Fibroblast of peridontal ligament (primary cell): ENCODE data around the gene ACP1.
A peak's percentile ranks its signal among the peaks of the same experiment; 100 is the strongest.

Experiments used
- DNase-seq: peaks from one replicate; pipeline ENCODE4 v3.0.0-alpha.2; 2010; ENCODE audit errors: extremely low read depth

Gene ACP1

DNA sequence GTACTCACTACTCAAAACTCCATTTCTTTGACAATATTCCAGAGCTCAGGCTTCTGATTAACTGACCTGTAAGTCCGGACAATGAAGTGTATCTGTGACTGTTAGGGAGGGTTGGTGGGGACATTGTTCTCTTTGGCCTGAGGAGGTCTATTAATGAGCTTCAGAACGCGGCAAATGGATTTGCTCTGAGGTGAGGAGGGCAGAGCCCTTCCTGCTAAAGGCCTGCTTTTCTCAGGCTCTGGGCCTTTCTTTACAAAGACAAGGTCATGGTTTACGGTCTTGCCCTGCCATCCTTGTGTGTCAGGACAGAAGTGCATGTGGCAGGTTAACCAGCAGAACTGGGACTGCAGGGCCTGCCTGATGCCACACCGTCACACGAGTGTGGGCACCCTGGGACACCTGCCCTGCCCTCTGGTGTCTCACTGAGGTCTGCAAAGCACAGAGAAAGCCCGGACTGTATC lies 15.9 kb downstream of the ACP1 start:
- DNase-seq, result no peak

DNA sequence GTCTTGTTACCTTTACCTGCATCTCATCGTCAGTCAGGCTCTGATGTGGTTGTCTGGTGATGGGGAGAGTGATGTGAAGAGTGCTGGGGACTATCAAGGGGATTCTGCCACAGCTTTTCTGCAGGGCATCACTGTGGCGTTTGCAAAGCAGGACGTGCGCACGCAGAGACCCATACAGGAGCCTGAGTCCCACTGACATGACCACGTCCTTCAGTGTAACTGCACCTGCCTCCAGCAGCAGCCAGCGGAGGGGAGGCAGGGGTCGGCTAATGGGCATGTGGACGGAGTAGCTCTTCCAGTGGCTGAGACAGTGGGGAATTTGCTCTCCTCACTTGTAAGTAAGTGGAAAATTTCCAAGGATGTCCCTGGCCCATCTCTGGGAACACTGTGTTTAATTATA lies 16.6 kb downstream of the ACP1 start:
- DNase-seq, result no peak

DNA sequence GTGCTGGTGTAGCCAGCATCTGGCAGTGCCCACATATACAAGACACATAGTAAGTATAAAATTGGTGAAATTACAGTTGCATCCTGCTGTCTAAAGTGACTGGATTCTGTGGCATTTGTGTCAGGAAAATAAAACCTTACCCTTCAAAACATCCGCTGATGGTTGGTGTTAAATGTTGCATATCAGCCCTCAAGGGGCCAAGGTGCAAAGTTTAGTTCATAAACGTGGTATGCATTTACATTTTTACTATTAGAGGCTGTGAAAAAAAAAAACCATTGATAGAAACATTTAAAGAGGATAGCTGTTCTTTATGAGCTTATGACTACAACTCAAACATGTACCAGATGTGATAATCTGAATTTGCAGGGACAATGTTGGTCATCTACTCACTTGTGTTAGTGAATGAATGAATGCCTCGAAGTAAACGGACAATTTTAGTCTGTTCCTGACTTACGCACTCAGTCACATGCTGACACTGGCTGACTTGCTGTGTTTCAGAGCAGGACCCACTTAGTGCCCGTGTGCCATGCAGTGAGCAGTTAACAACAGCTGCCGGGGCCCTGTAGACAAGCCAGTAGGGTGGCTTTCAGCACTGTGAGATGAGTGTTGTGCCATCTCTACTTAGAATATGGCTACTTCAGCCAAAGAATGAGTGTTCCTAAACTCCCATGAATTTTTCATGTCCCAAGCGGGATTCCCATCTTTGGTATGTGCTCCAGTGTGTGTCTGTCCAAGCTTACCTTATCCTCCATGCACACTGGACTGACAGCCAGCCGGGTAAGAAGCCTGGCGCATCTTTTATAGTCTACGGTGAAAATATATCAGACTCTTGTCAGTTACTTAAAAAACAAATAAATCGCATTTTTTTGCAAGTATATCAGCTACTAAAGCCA lies 17.9 kb downstream of the ACP1 start:
- DNase-seq, result no peak

DNA sequence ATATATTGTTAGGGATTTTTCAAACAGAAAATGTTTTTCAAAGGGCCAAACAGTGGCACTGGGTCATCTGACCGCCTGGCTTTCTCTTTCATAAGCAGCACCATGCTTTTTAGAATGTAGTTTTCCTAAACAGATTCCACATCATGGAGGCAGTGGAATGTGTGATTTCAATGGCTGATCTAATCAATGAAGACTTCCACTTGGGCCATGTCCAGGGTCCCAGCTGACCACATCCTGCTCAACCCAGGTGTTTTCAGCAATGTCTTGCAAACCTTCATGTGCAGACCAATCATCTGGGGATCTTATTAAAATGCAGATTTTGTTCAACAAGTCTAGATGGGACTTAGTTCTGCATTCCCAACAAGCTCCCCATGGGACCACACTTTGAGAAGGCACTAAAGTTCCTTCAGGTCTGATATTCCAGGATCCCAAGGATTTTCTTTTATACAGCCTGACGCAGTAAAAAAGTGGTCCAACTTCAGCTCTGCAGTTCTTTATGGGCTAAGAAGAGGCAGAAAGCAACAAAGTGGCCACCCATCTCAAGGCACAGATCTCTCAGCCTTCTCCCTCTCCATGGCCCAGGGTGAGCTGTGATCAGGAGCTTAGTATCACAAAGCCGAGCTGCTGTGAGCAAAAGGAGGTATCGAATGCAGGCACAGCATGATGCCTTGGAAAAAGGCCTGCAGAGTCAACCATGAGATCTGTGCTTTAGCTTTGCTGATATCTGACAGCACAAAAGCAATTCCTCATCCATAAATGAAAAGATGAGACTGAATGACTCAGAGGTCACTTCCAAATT lies 19.4 kb downstream of the ACP1 start:
- no peak for DNase-seq

DNA sequence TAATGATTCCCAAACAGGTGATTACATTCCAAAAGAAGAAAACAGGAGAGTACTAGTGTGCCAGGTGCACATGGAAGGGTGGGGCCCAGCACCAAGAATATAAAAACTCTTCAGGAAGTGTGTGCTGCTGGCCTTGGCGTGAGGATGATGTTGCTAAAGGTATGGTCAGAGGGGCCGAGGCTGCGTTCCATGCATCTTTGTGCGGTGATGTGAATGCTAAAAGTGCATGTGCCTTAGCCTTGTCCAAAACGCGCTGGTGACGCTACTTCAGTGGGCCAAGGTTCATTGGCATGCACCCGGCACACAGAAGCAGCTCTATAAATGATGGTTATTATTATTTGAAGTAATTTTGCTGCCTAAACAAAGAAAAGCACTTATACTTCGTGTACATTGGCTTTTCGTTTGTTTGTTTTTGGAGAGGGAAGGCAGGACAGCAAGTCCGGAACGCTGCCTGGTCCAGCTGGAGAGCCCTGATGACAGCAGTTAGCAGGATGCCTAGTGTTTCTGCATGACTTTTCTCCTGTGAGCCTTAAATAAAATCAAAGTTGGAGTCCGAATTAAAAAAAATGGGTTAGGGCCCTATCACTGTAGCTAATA lies 20.2 kb downstream of the ACP1 start:
- DNase-seq, result no peak

DNA sequence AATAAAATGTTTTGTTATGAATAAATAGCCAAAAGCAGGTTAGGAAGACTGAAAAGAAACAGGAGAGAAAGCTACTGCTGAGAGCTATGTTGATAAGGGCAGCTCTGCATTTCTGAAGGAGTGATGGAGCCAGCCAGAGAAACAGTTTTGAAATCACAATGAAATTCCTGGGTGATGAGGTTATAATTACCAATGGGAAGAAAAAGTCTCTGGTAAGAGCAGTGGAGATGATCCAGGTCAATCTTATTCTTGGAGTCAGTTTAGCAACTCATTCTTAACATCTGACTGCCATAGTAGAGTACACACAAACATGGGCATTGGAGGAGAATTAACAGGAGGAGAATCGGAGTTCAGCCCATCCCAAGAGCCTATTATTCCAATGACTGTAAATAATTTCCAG lies 20.8 kb downstream of the ACP1 start:
- peak; percentile 85 for DNase-seq

DNA sequence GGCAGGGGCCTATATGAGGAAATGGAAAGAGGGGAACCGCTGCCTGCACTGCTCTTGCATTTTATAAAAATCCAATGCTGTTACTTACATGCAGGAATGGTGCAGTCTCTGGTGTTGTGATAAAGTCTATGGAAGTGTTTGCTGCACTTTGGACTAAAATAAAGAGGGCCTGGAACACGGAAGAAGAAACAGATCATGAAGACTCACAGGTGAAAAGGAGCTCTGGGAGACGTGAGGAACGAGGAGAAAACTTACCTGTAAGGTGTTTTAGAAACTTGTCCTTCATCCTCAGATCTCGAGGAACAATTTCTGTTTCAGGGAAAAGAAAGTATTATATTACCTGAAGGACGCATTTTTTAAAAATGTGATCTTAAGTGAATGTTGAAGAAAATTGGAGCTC lies 21.3 kb downstream of the ACP1 start:
- no peak for DNase-seq

DNA sequence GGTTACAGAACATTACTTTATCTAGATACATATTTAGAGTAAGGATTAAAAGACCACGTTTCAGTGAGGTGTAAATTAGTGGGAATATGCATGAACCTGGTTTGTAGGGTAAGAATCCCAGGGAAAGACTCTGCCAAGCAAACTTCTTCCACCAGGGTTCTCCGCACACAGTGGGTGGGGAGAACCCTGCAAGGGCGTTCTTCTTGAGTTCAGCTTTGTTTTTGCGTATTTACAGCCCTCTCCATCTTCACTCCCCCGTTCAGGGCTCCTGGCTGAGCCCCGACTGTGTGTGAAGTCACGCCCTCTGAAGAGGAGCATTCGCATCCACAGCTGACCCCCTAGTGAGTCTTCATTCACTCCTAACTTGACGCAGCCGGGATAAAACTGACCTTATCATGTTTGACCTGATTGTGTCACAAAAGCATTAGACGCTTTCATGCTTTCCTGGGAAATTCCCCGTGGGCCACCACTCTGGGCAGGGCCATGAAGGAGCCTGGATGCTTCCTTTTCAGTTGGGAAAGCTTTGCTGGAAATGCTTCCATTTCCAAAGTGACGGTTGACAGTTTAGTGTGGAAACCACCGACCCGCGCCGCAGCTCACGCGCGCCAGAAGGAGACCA lies 22.1 kb downstream of the ACP1 start:
- DNase-seq, result no peak

DNA sequence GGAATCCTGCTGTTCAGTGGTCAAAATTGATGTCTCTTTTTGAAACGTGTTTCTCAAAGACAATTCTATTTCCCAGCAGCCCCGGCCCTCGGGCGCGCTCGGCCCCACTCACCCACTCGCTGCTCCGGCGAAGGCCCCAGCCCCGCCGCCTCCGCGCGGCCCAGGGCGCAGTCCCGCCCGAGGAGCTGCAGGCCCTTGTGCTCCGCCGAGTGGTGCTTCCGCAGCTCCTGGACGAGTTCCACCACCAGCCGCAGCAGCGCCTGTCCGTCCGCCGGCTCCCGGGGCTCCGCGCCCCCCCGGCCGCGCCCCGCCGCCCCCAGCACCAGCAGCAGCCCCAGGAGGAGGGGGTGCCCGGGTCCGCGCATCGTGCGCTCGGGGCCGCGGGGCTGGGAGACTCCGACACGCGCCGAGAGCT lies 22.7 kb downstream of the ACP1 start:
- no peak for DNase-seq

DNA sequence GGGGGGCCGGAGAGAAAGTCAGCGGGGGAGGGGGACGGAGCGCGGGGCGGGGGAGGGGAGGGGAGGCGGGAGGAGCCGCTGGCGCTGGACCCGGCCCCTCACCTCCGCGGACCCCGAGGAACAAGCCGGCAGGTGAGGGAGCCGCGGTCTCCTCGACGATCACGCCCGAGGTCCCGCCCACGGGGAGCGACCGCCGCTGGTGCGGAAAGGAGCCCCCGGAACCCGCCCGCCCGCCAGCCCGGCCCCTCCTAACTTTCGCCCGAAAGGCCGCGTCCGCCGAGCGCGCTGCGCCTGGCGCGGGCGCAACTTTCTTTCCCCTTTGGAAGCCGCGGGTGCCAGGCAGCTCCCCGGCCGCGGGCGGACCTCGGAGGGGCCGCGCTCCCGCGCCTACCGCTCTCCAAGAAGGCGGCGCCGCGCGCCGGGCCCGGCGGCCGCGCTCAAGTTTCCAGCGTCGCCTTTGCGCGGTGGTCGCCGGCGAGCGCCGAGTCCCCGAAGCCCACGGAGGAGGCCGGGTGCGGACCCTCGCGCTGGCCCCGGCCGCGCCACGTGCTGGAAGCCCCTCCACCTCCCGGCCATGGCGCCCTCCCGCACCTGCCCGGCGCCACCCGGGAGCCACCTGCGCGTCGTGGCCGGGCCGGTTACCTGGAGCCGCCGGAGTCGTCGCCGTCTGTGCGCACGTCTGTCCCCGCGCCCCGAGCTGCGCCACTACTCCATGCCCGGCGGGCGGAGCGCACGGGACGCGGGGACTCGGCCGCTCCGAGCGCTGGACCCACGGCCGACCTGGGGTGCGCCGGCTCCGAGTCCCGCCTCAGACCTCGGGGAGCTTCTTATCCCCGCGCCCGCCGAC lies 23.4 kb downstream of the ACP1 start, which contains the start of gene ALKAL2:
Gene ALKAL2, minus strand, starts transcription at position 181 of the 847 bp plus-strand sequence. CDS start 256 bp downstream, outside the sequence.
- no peak for DNase-seq

DNA sequence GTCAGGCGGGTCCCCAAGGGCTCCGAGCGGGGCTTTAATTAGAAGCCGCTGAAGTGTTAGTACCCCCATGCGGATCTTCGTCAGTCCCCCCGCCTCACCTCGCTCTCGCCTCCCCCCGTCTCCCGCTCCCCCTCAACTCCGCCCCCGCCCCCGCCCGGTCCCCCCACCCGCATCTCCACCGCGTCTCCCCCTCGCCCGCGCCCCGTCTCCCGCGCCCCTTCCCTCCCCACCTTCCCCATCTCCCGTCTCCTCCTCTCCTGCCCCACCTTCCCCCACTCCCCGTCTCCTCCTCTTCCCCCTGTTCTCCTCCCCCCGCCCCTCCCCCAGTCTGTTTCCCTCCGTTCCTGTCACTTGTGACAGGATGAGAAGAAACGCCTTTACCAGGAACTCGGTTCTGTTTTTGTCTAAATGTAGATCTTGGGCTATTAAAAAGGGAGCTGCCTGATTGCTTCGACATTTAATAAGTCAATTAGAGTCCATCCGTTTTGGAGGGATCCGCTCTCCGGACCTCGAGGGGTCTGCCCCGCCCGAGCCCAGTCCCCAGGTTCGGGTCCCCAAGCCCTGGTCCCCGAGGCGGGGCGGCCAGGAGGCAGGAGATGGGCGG lies 24.1 kb downstream of the ACP1 start:
- no peak for DNase-seq

DNA sequence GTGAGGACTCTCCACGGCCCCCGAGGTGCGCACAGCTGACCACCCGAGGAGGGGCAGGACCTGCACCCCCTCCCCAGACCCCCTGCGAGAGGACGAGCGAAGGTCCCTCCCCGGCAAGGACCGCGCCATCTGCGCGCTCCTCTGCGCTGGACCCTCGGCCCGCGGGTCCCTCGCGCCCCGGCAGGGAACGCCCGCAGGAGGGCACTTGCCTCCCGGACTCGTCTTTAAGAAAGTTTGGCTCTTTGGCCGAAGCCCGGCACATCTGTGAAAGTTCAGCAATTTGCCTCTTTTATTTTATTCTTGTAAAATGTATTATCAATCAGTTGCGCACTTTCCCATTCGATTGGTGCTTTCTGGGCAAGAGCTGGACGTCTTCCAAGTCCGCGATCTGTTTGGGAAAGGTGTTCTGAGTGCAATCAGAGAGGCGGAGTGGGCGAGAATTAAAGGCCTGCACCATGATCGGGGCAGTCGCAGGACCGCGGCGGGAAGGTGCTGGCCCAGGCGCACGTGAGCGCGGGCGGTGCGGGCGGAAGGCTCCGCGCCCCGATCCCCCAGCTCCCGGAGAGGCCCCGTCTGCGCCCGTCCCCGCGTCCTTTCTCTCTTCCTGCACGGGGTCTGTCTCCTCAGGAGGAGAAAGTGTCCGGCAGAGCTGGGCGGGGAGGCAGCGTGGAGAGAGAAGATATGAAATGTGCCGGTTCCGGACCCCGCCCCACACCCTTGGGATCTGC lies 24.8 kb downstream of the ACP1 start:
- DNase-seq, result peak; percentile 29

DNA sequence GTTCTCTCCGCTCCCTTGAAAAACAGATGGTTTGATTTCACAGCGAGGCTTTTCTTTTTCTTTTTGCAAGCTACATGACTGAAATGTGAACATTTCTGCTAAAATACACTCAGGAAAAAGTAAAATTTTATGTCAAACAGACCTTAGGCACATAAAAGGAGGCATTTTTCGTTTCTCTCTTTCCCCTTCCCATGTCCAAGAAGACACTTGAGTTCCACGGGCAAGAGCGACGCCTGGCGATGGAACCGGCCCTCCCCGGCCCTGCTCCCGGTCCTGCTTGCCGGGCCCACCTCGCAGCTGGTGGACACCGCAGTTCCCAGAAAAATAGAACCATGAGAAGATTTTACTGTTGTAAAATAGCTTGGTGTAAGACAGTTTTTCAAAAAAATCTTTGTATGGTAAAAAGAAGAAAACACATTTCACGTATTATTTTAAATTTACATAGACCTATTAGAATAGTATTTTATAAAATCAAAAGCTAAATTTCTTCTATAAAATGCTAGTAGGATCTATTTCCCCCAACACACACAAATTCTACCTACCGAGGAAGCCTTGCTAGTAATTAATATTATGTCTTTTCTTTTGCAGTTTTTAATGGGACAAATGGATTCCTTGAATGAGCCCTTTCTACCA lies 25.5 kb downstream of the ACP1 start:
- DNase-seq, result peak; percentile 77

DNA sequence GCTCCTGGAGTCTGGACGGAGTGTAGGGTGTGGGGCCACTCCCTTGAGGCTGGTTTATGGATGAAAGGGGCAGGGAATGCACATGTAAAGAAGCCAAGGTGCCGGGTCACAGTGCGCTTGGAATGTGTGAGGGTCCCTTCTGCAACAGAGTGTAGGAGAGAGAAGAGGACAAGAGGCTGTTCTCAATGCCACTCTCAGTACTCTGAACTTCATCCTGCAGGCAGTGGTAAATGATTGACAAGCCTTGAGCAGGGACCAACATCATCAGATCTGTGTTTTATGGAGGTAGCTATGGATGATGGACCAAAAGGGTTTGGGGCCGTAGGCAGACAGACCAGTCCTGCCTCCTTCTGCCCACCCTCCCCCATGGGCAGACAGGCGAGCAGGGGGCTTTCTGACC lies 30.3 kb downstream of the ACP1 start:
- no peak for DNase-seq

DNA sequence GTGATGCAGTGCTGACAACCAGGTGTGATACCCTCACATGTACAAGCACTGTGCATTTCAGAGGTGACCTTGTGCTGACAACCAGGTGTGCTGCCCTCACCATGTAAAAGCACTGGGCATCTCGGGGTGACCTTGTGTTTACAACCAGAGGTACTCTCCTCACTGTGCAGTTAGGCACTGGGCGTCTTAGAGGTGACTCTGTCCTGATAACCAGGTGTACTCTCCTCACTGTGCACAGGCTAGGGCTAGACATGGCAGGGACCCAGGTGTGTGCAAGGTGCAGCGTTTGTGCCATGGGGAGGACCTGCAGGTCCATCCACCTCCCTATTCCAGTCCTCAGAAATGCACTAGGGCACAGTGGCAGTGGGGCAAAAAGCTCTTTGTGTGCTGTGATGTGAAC lies 31.6 kb downstream of the ACP1 start:
- no peak for DNase-seq

DNA sequence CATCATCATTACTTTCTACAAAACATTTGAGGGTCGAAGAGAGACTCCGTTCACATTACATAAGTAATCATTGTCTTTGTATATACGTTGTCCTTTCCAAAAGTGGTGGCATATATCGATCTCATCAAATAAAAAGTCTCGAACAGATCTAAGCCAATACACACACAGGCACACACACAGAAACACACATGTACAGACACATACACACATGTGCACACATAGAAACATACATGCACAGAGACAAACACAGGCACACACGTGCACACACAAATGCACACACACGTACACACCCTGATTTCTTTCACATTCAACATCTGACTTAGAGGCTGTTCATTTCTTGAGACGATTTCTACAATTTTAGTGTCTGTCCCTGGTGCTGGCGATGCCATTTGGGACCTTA lies 40.6 kb downstream of the ACP1 start:
- no peak for DNase-seq

DNA sequence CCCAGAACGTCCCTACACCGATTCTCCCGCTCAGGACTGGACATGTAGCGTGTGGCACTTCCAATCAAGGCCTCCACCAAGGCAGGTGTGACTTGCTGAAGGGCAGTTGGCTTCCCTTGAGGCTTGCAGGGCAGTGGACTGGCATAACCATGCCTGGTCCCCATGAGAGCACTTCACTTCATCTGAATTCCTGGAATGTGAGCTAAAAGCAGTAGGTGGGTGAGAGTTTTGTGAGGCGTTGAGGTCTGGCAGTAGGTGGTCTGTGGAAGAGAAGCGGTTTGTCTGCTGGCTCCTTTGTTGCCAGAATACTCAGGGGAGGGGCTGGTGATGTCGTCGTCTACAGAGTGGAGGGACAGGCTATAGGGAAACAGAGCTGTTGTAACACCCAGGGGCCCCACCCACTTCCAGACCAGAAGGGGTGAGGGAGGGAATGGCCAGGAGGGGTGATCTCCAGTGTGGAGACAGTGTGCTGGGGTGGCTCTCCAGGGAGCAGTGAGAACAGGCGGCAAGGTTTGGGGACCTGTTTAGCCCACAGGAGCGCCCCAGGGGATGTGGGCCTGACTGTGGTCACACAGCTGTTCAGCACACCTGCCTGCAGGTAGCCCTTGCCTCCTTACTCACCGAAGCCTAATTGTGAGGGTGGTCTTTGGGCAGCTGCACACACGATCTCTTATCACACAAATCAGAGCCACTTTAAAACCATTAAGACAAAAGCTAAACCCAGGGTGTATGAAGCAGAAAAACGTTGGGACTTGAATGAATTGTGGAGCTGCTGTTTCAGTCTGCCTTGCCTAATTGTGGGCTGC lies 44.6 kb downstream of the ACP1 start:
- no peak for DNase-seq

DNA sequence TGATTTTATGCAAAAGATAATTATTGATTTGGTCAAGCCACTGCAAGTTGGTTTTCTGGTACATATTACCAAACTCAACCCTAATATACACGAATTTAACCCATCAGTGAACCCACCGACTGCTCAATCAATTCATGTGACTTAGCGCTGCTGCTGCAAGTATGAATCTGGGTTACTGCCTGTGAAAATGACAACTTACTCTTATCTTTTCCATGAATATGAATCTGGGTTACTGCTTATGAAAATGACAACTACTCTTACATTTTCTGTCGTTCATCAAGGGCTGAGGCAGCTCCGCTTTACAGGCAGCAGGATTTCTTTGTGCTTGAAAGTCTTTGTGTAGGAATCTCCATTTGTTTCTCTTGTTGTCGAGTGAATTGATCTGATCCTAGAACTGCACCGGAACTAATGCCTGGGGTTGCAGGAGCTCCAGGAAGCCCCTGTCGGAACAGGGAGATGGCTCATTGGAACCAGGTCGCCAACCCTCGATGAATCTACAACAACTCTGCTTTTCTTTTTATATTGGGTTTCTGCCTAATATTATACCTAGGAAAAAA lies 45.3 kb downstream of the ACP1 start:
- no peak for DNase-seq
